HepG2 (cell line): ENCODE data around the gene FAAP100. TPM values are rescaled to one million over a fixed set of nuclear protein-coding genes. Genes with fewer than 3 reads are reported as not detected.

ENCODE experiments used
- ARID4A ChIP-seq: sonication (generic); formaldehyde crosslinking; IDR thresholded peaks from 2 replicates; pipeline ENCODE4 v1.5.0; 2020; ENCODE audit warnings: mild to moderate bottlenecking, missing genetic modification reagents, borderline replicate concordance
- HDAC1 ChIP-seq: sonication (generic); formaldehyde crosslinking; IDR thresholded peaks from 2 replicates; pipeline ENCODE4 v1.5.1; 2020; ENCODE audit warnings: mild to moderate bottlenecking, missing genetic modification reagents
- HDAC6 ChIP-seq: fragments of 200-600 bp; sonication (generic); IDR thresholded peaks from 2 replicates; pipeline ENCODE4 v1.7.0; 2017; ENCODE audit warnings: mild to moderate bottlenecking, antibody characterized with exemption, low read length, low read depth
- NRL ChIP-seq: sonication (generic); formaldehyde crosslinking; IDR thresholded peaks from 2 replicates; pipeline ENCODE4 v1.5.0; 2020; ENCODE audit warnings: missing genetic modification reagents, mild to moderate bottlenecking, moderate library complexity, borderline replicate concordance
- RCOR2 ChIP-seq: IDR thresholded peaks from 2 replicates; pipeline ENCODE4 v1.6.1; 2016; ENCODE audit warnings: missing biosample characterization, missing genetic modification reagents
- ZBTB46 ChIP-seq: sonication (generic); formaldehyde crosslinking; IDR thresholded peaks from 2 replicates; pipeline ENCODE4 v1.4.0; 2020; ENCODE audit warnings: mild to moderate bottlenecking, missing genetic modification reagents, borderline replicate concordance
- polyA plus RNA-seq, 8 experiments: library from polyadenylated mRNA; depleted of rRNA in 3 of 8; stranded (reverse) in 7 of 8; unstranded in 1 of 8; fragments of >200 nt; fragmentation: Illumina TruSeq in 4 of 8; extraction: Trizol in 4 of 8; gene quantifications; 2 replicates each; pipeline versions ENCODE4 v1.2.1 to v1.2.3, GENCODE V29; 2011 to 2016; ENCODE audit warnings: low read depth in 4 of 8, missing spikeins in 1 of 8, mixed read lengths in 1 of 8; ENCODE audit not compliant: insufficient read depth in 1 of 8
- total RNA-seq, 5 experiments: library from RNA; depleted of rRNA; stranded (reverse); fragments of >200 nt; fragmentation: Illumina TruSeq; extraction: Trizol; gene quantifications; 2 replicates each; pipeline ENCODE4 v1.2.3, GENCODE V29; 2016; ENCODE audit warnings: low read depth in 1 of 5

The FAAP100 gene
- total and polyA plus RNA-seq, 2 of the 13 experiments (the other 11 are each of a cell fraction or from before 2014, with no cell fraction given): 7.6 to 20.8 TPM

DNA sequence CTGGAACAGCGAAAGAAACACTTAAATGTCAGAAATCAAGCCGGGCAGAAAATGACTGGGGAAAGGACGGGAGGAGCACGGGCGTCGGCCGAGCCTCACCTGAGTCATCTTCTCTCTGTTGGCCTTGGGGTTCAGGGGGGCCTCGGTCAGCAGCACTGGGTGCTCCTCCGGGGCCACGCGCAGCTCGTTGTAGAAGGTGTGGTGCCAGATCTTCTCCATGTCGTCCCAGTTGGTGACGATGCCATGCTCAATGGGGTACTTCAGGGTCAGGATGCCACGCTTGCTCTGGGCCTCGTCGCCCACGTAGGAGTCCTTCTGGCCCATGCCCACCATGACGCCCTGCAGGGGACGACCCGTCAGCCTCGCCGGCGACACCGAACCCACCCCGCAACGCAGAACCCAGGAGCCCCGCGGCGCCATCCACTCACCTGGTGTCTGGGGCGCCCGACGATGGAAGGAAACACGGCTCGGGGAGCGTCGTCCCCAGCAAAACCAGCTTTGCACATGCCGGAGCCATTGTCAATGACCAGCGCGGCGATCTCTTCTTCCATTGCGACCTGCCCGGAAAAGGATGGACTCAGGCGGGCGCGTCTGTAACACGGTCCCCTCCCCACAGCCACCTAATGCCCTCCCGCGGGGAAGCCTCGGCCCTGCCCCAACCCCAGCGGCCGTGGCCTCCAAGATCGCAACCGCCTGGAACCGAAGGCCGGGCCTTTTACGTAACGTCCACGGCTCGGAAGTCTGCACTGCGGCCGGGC, 40.2 kb downstream of the FAAP100 start (continued):
- TF ChIP-seq ZBTB46 (CRISPR knock-in tag): 0 out of 2 replicates have a peak, but pooled peaks have one; percentile 24
- TF ChIP-seq ARID4A (CRISPR knock-in tag): peak; percentile 42; the same call in 1 of the 2 replicates
- TF ChIP-seq HDAC1: no peak
- TF ChIP-seq NRL (CRISPR knock-in tag): peak; percentile 36; the same call in 1 of the 2 replicates
- TF ChIP-seq RCOR2 (CRISPR knock-in tag): no peak
- TF ChIP-seq HDAC6: 0 out of 2 replicates have a peak, but pooled peaks have one; percentile 47
